Adrenal gland (tissue), 5 donors: Measurements from ENCODE around the gene STAT3.

Experiments used
- CTCF ChIP-seq, 6 experiments: fragments of 450-650 bp in 4 of 6; fragments of 200-600 bp in 2 of 6; sonication (generic) in 1 of 6; IDR thresholded peaks; 1 replicate in 5 of 6; 2 replicates in 1 of 6; pipeline versions ENCODE4 v1.5.1 to v1.8.0; 2016 to 2021; ENCODE audit warnings: antibody characterized with exemption in 6 of 6, mild to moderate bottlenecking in 2 of 6, moderate library complexity in 1 of 6
- POLR2A ChIP-seq, 2 donors: fragments of 450-650 bp; IDR thresholded peaks; one replicate each; pipeline ENCODE4 v1.6.1; 2017; ENCODE audit warnings: antibody characterized with exemption in 2 of 2, mild to moderate bottlenecking in 2 of 2, moderate library complexity in 1 of 2
- donor health status: DM: no; HTN: no; CAD: no.

- no peak for TF ChIP-seq POLR2A (IDR thresholded peaks at IDR 0.05)
- TF ChIP-seq CTCF (IDR thresholded peaks at IDR 0.05), result no peak
These were observed 1.2 kb downstream of the STAT3 start for GRCh38 chr17:42386777-42387657.
